Fibroblast of villous mesenchyme (primary cell): ENCODE measurements around the gene ALK. TPM values are rescaled to one million over a fixed set of nuclear protein-coding genes. Genes with fewer than 3 reads are reported as not detected.

Experiments used
- DNase-seq: peaks from one replicate; pipeline ENCODE4 v3.0.0-alpha.2; 2010; ENCODE audit warnings: low read depth
- H3K4me3 ChIP-seq: 2 replicates; pipeline ENCODE4 v1.5.1; 2011; ENCODE audit warnings: low read depth, mild to moderate bottlenecking, low read length
- CTCF ChIP-seq: IDR thresholded peaks from 2 replicates; pipeline ENCODE4 v1.5.1; 2012; ENCODE audit warnings: low read depth, mild to moderate bottlenecking, low read length; ENCODE audit not compliant: insufficient read depth
- total RNA-seq: library from RNA; depleted of rRNA; stranded (reverse); fragments of >200 nt; gene quantifications from 2 replicates; pipeline ENCODE4 v1.2.3, GENCODE V29; 2012

Gene ALK
- total RNA-seq, 1 donor = not detected

- DNase-seq = peak; percentile 60
- TF ChIP-seq CTCF = peak; percentile 91
- H3K4me3 ChIP-seq = no peak overlapping the region
Measured at GRCh38 chr2:29923110-29923721, 1.8 kb upstream of the ALK start.

- TF ChIP-seq CTCF = no peak
- no peak for DNase-seq
Measured at GRCh38 chr2:29922605-29923004, 1.2 kb upstream of the ALK start.

GRCh38 chr2:29920631-29921559, 491 bp downstream of the ALK start:
- DNase-seq = no peak
- no peak for TF ChIP-seq CTCF
- peak overlapping the region; percentile 6 for H3K4me3 ChIP-seq

More at GRCh38 chr2:29922605-29923004, 1.2 kb upstream of the ALK start:
- H3K4me3 ChIP-seq = no peak overlapping the region

GRCh38 chr2:29920130-29920577, 1.2 kb downstream of the ALK start:
- no peak overlapping the region for H3K4me3 ChIP-seq
- DNase-seq = peak; percentile 38
- TF ChIP-seq CTCF = no peak

- DNase-seq = no peak
- no peak for TF ChIP-seq CTCF
- no peak overlapping the region for H3K4me3 ChIP-seq
Measured at GRCh38 chr2:29918941-29919340, 2.4 kb downstream of the ALK start.

GRCh38 chr2:29917781-29918180, 3.6 kb downstream of the ALK start:
- no peak for TF ChIP-seq CTCF
- no peak for DNase-seq
- no peak overlapping the region for H3K4me3 ChIP-seq
